HG03095 (cell line): ENCODE measurements around the gene BMP7.

Experiments
- ATAC-seq: cut with Tn5 transposase; IDR thresholded peaks from one replicate; pipeline ENCODE4 v1.9.1; 2021; ENCODE audit warnings: moderate library complexity; ENCODE audit not compliant: unreplicated experiment

Gene BMP7

GRCh38 chr20:57213924-57214323 is 52.5 kb downstream of the BMP7 start:
- no peak for ATAC-seq

- ATAC-seq: no peak
Observed at GRCh38 chr20:57213291-57213690, 53.1 kb downstream of the BMP7 start.

- no peak for ATAC-seq
Observed at GRCh38 chr20:57212534-57213276, 53.7 kb downstream of the BMP7 start.

DNA sequence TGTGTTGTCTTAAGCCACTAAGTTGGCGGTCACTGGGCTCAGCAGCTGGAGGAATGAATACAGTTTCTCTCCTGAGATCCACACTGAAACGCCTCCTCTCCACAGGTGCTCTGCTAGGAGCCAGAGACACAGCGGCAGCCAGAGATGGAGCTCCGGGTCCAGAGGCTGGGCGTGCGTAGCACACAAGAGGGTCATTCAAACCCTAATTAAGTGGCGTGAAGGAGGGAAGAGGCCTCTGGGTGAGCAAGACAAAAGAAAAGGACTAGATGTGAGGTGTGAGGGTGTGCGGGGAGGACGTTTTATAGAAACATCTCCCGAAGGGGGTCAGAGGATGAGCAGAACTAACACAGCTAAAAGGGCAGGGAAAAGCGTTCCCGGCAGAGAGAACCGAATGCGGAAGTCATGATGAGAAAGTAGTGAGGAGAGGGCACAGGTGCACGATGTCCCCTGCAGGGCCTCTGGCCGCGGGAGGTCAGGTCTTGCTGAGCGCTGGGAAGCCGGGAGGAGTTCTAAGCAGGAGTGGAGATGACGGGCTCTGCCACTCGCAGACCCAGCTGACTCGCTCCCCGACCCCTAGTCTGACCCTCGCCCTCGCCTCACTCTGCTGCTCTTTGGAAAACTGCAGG is 54.4 kb downstream of the BMP7 start:
- no peak for ATAC-seq

GRCh38 chr20:57211406-57211805 is 55.0 kb downstream of the BMP7 start:
- ATAC-seq: no peak

GRCh38 chr20:57210911-57211280 is 55.5 kb downstream of the BMP7 start:
- no peak for ATAC-seq

DNA sequence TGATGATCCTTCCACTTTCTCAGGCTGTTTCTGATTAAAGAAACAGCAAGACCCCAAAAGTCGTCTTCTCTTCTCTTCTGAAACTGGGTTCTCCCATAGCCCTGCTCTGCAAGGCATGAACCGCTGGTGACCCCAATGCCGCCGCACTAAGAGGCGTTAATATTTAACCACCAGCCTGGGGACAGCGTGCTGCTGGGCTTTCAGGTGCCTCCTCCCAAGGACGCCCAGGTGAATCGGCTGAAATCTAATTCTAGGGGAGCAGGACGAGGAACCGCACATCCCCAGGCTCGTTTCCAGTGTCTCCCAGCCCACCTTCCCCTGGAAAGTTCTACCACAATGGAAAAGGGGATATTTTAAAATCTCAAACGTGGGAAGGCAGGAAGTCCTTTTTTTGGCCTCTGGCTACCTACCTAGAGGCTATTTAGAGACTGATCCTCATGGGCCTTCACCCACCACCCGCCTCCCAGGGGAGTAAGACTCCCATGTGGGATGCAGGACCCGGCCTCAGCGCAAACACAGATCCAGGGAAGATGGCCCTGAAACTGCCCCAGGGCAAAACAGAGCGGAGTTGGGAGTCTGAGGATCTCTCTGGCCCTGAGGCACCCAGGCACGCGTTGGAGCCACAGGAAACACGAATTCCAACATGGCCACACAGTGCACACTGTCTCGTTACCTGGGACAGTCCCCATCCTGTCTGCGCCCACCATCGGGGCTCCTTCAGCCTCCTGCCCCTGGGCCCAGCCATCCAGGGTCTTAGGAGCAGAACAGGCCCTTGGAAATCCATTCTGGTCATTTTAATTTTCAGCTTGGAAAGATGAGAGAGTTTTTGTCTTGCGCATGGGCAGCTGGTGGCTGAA is 56.2 kb downstream of the BMP7 start:
- ATAC-seq: no peak

DNA sequence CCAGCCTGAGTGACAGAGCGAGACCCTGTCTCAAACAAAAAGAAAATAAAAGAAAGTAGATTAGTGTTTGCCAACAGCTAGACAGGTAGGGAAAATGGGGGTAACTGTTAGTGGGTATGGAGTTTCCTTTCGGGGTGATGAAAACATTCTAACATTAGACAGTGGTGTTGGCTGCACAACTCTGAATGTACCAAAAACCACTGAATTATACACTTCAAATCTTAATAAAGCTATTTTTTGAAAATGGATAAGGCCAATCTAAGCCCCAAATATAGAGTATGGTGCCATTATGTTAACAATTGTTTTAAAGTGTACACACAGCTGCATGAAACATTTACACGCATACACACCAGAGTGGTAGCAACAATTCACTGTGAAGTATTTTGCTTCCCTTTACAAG is 57.0 kb downstream of the BMP7 start:
- ATAC-seq: no peak

- ATAC-seq: no peak
Observed at GRCh38 chr20:57208198-57208597, 58.2 kb downstream of the BMP7 start.

GRCh38 chr20:57207251-57207650 is 59.2 kb downstream of the BMP7 start:
- no peak for ATAC-seq

GRCh38 chr20:57205606-57206219 is 60.7 kb downstream of the BMP7 start:
- no peak for ATAC-seq

DNA sequence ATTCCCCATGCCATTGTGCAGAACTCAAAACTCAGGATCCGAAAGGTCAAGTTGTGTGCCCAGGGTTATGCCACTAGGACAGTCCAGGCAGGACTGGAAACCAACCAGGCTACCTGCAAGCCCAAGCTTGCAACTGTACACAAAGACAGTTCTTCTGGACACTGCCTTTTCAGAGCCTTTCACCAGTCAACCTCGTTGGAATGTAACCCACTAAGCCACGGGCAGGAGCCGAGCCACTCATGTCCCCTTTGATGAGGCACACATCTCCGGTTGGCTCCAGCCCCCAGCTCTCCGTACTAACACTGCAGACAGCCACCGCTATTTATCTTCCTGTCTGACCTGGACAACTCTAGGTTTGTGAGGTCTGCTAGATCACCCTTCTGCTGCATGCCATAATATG is 62.5 kb downstream of the BMP7 start:
- no peak for ATAC-seq

GRCh38 chr20:57203204-57203603 is 63.2 kb downstream of the BMP7 start:
- ATAC-seq: no peak

GRCh38 chr20:57202309-57202708 is 64.1 kb downstream of the BMP7 start:
- no peak for ATAC-seq

DNA sequence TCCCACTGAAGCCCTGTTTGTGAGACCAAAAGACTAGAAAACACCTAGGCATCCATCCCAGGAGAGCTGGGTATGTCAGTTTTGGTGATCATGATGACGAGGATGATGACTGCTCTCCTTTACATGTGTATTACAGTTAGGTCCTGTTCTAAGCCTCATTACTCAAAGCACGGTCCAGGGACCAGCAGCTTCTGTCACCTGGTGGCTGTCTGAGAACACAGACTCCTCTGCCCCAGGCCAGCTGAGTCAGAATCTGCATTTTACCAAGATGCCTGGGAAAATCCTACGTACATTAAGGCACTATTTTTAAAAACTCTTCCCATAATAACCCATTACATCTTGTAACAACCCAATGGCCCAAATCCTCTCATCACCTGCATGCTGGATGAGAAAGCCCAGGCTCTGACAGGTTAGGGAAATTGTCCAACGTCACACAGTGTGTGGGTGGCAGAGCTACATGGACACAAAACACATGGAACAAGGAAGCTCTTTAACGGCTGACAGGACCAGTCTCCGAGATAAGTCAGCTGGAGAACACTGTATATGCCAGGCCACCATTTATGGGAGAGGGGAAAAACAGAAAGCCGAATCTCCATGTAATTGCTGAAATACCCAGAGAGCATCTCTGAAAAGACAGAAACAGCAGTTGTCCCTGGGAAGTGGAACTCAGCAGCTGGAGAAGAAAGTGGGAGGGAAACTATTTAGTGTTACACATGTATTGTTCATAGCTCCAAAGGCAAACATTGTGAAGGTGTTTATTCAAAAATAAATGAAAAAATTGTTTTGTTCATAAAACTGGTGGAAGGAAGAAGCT is 65.4 kb downstream of the BMP7 start:
- no peak for ATAC-seq

DNA sequence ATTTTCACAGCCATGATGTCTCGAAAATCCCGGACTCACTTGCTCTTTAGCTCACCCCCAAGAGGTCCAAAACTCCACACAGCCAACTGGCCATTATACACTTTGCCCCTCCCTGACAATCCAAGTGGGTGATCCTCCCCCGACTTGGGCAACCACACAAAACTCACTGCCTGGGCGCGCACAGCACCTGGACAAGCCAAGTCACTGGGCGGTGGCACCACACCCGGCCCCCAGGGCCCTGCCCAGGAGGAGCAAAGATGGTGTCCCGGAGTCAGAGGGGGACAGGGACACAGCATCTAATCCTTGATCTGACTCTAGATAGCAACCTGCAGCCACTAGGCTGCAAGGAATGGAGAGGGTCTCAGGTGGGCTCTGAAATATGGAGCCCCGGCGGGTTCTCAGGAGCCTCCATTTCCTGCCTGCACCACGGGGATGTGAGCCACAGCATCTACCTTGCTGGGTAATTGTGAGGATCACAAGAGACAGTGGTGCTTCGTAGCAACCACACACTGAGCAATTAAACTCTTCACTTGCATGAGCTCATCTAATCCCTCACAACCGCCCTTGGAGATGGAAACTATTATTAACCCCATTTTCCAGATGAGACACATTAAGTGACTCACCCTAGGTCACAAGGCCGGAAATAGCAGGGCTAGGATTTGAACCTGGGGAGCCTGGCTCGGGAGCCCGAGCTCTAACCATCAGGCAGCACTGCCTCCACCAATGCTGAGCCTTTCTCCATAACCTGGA is 66.6 kb downstream of the BMP7 start:
- no peak for ATAC-seq

- ATAC-seq: no peak
Observed at GRCh38 chr20:57198132-57199072, 68.0 kb downstream of the BMP7 start.

DNA sequence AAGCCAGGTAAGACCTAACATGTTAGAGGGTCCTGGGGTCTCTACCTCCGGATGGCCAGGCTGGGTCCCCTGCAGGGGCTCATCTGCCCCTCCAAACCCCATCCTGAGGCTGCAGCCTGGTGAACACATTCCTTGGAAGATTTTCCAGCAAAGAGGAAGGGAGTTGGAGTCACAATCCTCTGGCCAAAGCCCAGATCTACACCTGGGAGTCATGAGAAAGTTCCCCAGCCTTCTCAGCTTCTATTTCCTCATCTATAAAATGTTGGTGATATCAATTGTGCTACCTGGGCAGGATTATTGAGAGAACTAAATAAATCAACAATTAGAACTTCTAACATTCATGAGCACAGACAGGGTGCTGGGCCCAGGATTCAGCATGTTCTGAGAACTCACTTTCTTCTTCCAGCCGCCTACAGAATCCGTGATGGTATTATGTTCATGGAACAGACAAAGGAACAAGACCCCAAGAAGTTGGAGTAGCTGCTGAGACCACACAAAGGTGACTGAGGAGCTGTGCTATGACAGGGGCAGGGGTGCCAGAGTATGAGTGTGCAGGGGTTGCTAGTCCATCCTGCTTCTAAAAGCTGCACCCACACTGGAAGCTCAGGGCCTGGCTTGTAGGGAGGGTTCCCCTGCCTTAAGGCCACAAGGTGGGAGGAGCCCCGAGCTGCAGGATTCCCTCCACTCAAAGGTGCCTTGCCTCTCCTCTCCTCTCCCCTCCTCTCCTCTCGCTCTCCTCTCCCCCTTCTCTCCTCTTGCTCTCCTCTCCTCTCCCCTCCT is 68.9 kb downstream of the BMP7 start:
- no peak for ATAC-seq
